GM19467 (cell line): Measurements from ENCODE around the gene PASD1.
"Not testable (repeated sequence)": the region's sequence is repeated elsewhere in the genome, so short reads cannot be mapped to it uniquely, and the experiment has no call there.

Experiments
- ATAC-seq: cut with Tn5 transposase; IDR thresholded peaks from one replicate; pipeline ENCODE4 v1.9.1; 2021; ENCODE audit warnings: mild to moderate bottlenecking, moderate library complexity; ENCODE audit not compliant: unreplicated experiment

The PASD1 gene, protein sequence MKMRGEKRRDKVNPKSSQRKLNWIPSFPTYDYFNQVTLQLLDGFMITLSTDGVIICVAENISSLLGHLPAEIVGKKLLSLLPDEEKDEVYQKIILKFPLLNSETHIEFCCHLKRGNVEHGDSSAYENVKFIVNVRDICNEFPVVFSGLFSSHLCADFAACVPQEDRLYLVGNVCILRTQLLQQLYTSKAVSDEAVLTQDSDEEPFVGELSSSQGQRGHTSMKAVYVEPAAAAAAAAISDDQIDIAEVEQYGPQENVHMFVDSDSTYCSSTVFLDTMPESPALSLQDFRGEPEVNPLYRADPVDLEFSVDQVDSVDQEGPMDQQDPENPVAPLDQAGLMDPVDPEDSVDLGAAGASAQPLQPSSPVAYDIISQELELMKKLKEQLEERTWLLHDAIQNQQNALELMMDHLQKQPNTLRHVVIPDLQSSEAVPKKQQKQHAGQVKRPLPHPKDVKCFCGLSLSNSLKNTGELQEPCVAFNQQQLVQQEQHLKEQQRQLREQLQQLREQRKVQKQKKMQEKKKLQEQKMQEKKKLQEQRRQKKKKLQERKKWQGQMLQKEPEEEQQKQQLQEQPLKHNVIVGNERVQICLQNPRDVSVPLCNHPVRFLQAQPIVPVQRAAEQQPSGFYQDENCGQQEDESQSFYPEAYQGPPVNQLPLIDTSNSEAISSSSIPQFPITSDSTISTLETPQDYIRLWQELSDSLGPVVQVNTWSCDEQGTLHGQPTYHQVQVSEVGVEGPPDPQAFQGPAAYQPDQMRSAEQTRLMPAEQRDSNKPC

DNA sequence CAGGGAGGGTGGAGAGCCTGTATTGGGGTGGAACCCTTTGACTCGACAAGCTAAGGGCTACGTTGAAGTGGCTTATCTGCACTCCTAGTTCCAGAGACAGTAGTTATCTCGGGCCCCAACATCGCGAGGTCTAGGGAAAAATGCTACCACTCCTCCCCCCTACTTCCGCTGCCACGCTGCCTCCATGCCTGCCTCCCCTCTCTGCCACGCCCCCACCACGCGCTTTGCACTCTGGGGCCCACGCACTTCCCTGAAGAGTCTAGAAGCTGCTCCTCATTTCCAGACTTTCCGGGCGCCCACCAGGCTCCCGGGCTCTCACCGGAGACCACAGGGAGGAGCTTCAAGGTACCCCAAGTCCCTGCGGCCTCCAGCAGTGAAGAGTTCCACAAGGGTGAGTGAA, at the start of gene PASD1:
PASD1 (plus strand) TSS at position 227 of the 400 bp plus-strand sequence. CDS start 37,879 bp downstream, outside the sequence.
- no peak for ATAC-seq

DNA sequence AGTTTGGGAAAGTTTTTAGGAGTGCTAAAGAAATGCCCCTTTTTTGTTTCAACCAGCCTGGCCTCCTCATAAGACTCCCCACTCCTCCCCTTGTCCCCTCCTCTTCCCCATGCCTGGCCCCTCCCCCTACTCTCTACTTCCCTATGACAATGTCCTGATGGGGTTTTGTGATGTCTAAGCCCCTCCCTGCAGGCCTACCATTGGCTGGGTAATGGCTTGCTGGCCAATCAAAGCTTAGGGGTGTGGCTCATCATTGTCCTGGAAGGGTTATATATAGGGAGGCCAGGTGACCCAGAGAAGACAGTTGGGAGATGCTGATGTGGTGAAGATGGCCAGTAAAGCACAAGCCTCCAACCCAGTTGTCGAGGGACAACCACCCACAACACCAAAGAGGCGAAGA, 48.2 kb upstream of the PASD1 start:
- no peak for ATAC-seq

DNA sequence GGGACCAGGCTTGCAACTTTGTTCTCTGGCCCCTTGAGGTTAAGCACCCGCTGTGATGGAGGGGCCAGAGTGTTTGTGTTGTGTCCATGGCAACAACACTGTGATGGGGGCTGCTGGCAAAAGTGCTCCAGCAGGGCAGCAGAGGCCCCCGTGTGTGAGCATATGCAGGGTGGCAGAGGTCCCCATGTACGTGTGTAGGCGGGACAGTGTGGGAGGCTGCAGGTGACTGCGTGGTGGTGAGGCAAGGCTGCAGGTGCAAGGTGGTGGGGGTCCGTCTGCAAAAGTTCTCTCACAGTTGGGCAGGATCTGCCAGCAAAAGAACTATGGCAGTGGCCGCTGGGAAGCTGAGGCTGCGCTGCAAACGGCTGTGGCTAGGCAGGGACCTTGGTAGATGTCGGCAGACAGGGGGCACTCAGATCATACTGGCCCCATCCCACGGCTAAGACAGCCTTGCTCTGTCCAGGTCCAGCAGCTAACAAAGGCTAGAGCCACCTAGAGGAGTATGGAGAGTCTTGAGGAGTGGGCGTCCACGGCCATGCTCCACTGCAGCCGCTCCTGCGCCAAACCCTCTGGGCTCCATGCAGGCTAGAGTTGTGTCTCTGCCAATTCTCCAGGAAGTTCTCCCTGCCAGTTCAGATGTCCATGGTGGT, 46.8 kb upstream of the PASD1 start:
- ATAC-seq: no peak

DNA sequence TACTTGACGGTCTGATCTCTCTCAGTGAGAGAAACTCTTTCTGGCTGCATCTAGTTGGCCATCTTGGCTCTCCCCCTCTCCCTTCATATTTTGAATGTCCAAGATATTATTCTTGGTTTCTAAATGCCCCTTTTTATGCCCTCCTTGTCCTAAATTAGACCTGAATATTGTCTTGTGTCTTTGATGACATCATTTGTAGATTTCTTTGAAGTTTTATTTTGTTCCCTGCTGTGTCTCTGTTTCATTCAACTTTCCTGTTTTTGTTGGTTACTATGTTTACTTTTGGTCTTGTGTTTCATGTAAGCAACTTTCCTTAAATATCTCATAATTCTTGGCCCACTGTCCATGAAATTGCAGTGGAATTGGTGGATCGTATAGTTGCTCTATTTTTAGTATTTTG, 46.1 kb upstream of the PASD1 start:
- ATAC-seq: no peak

DNA sequence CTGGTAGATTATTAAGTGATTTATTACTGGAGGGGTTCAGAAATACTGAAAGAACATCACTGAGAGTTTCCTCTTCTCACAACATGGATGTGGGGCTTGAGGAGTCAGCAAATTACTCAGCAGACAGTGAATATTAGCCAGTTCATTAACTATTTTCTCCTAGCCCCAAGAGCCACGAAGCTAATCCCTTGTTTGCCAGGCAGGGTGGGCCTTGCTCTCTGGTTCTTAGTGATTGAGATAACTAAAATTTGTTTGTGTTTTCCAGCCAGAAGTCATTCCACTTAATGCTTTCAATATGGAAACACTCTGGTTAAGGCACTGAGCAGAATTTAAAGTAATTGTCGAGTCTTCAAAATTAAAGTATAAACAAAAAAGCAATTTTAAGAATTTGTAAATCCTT, 40.1 kb upstream of the PASD1 start:
- no peak for ATAC-seq

DNA sequence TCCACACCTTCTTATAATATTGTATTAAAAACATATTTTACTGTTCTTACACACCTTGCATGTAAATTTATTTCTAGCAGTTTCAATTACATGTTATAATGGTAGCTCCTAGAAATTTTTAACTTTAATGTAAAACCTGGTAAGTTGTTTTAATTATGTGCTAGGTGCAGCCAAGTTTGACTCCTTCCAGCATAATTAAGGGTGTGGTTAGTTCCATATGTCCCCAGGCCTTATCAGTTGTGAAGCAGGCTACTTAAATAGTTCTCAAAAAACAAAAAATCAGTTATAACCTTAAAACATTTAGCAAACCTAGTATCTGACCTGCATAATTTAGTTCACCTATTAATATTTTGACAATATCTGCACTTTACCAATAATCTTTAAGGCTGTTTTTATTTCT, 26.9 kb upstream of the PASD1 start:
- ATAC-seq: no peak

DNA sequence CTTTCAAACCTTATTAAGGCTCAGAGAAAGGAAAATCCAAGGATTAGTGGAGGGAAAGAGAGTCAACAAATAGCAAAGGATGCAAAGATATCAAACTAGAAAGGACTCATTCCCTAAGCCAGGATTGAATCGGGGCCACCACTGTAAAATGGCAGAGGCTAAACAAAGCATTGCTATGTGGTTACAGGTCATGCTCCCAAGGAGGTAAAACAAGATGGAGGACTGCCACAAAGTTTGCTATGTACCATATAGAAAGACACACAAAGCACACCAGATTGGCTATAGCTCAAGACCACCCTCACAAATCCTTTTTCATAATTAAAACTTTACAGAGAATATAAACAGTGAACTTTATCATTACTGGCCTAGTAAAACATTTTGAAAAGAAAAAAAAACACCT, 25.9 kb upstream of the PASD1 start:
- ATAC-seq: no peak

DNA sequence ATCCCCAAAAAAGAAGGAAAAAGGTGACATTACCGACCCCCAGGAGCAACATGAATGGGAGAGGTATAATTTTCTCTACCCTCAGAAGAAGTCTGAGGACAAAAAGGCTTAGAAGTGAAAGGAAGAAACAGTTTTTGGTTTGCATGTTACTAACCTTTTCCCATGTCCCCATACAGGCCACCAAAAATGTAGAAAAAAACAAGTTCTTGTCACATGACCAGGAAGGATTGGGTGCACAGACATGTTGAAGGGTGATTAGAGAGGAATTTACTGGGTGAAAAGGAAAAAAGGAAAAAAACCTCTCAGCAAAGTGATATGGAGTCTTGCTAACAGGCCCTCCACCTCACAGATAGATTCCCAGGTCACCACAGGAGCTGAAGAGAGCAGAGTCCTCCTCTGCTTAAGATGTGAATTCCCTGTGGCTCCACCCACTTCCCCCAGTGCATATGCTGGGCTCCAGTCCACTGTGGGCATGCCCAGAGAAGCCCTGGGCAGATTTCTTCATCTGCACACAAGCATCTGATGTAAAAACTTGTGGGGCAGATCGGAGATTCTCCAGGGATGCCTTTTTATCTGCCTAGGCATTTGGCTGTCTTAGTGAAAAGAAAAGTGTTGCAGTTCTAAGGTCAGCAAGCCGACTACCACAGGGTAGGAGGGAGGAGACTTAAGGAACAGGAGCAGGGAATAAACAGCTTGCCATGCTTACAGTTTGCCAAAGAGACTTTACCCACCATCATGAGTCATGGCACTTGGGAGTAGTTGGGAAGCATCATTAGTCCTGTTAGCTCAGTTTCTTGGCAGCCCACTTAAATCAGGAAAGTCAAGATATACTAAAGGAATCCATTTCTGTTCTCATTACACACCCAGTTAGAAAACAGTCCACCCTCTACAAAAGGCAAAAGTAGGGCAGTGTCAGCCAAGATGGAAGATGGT, 25.0 kb upstream of the PASD1 start:
- no peak for ATAC-seq

DNA sequence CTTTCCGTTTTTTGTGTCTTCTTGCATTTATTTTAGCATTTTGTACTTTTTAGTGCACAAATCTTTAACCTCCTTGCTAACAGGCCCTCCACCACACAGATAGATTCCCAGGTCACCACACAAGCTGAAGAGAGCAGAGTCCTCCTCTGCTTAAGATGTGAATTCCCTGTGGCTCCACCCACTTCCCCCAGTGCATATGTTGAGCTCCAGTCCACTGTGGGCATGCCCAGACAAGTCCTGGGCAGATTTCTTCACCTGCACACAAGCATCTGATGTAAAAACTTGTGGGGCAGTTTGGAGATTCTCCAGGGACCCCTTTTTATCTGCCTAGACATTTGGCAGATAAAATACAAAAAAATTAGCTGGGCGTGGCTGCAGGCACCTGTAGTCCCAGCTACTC, 19.8 kb upstream of the PASD1 start:
- peak; percentile 86 for ATAC-seq

DNA sequence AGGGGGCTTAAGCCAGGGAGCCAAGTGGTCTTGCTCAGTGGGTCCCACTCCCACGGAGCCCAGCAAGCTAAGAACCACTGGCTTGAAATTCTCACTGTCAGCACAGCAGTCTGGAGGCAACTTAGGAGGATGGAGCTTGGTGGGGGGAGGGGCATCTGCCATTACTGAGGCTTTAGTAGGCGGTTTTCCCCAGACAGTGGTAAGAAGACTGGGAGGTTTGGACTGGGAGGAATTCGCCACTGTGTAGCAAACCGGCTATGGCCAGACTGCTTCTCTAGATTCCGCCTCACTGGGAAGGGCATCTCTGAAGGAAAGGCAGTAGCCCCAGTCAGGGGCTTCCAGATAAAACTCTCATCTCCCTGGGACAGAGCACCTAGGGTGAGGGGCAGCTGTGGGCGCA, 17.2 kb upstream of the PASD1 start:
- not testable (repeated sequence) for ATAC-seq

DNA sequence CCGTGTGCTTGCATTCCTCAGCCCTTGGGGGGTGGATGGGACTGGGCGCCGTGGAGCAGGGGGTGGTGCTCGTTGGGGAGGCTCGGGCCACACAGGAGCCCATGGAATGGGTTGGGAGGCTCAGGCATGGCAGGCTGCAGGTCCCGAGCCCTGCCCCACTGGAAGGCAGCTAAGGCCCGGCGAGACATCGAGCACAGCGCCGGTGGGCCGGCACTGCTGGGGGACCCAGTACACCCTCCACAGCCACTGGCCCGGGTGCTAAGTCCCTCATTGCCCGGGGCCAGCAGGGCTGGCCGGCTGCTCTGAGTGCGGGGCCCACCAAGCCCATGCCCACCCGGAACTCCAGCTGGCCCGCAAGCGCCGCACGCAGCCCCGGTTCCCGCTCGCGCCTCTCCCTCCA, 12.3 kb upstream of the PASD1 start:
- ATAC-seq: not testable (repeated sequence)

DNA sequence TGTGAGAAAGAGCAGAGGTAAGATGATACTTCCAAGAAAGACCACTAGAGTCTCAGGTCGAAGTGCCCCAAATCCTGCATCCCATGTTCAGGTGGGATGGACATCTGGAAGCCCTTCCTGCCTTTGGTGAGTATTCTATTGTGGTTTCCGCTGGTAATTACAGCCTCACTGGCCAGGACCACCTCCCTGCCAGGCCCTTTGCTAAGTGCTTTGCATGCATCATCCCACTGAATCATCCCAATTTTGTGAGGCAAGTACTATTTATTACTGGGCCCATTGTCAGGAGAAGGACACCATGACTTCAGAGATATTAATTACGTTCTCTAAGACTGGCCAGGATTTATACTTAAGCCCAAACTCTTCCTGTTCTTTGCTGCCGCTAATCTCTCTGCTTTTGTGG, 10.7 kb upstream of the PASD1 start:
- ATAC-seq: no peak

DNA sequence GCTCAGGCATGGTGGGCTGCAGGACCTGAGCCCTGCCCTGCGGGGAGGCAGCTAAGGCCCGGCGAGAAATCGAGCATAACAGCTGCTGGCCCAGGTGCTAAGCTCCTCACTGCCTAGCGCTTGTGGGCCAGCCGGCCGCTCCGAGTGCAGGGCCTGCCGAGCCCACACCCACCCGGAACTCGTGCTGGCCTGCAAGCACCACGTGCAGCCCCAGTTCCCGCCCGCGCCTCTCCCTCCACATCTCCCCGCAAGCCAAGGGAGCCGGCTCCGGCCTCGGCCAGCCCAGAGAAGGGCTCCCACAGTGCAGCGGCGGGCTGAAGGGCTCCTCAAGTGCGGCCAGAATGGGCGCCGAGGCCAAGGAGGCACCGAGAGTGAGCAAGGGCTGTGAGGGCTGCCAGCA, 8.2 kb upstream of the PASD1 start:
- not testable (repeated sequence) for ATAC-seq

DNA sequence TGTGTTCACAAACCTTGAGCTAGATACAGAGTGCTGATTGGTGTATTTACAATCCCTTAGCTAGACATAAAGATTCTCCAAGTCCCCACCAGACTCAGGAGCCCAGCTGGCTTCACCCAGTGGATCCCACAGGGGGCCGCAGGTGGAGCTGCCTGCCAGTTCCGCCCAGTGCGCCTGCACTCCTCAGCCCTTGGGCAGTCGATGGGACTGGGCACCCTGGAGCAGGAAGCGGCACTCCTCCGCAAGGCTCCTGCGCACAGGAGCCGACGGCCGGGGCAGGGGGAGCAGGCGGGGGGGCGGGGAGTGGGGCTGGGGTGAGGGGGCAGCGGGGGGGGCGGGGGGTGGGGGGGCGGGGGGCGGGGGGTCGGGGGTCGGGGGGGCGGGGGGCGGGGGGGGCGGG, 990 bp upstream of the PASD1 start:
- ATAC-seq: not testable (repeated sequence)

DNA sequence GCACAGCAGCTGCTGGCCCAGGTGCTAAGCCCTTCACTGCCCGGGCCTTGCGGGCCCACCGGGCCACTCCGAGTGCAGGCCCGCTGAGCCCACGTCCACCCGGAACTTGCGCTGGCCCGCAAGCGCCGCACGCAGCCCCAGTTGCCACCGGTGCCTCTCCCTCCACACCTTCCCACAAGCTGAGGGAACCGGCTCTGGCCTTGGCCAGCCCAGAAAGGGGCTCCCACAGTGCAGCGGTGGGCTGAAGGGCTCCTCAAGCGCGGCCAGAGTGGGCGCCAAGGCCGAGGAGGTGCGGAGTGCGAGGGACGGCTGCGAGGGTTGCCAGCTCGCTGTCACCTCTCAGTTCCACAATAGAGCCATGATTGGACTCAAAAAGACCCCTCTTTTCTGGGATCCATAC, 472 bp upstream of the PASD1 start:
- not testable (repeated sequence) for ATAC-seq

DNA sequence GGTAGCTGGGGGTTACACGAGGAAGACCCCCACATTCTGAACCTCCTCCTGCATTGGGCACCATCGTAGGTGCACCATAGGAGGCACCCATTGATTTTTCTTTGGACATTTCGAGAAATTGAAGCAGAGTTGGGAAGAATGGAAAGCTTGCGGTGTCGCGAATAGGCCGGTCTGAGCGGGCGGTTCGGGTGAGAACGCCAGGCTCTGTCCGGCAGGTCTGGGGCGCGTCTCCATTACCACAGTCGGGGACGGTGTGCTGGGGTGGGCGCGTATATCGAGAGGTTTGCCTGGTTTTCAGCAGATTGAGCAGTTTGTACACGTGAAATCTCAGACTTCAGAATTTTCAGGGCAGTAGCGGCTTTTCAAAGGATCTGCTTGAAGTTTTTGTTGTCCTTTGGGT, 560 bp downstream of the PASD1 start:
- ATAC-seq: no peak

DNA sequence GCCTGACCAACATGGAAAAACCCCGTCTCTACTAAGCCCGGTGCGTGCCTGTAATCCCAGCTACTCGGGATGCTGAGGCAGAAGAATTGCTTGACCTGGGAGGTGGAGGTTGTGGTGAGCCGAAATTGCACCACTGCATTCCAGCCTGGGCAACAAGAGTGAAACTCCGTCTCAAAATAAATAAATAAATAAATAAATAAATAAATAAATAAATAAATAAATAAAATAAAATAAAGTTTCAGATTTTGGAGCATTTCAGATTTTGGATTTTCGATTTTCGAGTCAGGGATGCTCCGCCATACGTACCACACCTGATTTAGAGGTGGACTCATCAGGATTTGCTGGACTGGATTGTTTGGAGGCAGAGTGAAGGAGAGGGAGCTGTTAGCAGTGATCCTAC, 3.4 kb downstream of the PASD1 start:
- ATAC-seq: not testable (repeated sequence)

DNA sequence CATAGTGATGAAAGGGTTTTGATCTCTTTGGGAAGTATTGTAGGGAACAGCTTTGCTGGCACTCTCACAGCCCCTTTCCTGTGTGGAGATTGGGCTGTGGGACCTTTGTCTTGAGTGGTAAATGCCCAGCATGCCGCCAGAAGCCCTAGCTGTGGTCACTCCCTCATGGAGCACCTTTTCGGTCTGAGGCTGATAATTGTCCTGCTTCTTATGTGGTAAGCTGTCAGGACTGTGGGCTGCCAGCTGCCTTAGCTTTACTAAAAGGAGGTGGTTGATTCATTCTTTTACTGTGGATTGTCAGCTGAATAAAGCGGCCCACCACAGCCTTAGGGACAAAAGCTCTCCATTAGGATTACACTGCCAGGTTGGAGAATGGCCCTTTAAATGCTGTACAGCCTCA, 7.1 kb downstream of the PASD1 start:
- ATAC-seq: no peak

DNA sequence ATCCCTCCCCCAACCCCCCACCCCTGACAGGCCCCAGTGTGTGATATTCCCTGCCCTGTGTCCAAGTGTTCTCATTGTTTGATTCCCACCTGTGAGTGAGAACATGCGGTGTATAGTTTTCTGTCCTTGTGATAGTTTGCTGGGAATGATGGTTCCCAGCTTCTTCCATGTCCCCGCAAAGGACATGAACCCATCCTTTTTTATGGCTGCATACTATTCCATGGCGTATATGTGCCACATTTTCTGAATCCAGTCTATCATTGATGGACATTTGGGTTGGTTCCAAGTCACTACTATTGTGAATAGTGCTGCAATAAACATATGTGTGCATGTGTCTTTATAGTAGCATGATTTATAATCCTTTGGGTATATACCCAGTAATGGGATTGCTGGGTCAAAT, 29.9 kb downstream of the PASD1 start:
- not testable (repeated sequence) for ATAC-seq

DNA sequence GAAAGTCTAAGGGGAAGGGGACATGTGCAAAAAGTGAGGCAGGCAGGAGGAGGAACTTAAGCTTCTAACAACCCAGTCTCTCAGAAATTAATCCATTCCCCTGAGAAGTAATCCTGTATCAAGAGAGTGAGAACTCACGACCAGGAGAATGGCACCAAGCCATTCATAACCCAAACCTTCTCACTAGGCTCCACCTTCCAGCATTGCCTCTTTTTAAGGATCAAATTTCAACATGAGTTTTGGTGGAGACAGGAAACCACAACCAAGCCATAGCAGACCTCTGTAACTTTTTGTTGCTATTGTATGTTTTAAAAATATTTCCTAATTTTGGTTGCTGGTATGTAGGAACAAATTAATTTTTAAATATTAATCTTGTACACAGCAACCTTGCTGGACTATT, 32.8 kb downstream of the PASD1 start:
- no peak for ATAC-seq

DNA sequence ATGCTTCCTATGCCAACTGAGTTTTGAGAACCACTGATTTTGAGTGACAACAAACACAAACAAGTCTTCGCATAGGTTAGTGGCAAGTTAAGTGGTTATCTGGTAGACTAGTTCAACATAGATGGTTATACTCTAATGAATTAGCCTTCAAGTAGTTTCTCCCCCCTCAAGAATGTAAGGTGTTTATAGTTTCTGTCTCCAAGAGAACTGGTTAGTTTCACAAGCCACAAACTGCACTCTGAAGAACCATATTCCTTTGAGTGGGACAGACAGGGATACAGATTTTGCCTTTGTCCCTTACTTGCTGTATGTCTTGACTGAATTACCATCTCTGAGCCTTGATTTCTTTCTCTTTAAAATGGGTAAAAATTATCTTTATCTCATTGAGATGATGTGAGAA, 41.5 kb downstream of the PASD1 start:
- no peak for ATAC-seq
